ENCODE measurements around the gene MT1X. TPM values are rescaled to one million over a fixed set of nuclear protein-coding genes. Genes with fewer than 3 reads are reported as not detected.

The MT1X gene
- total RNA-seq, 1 experiment from 2014 or later, result 328 TPM

- Mint-ChIP-seq H3K27me3 (ENCODE audit: low read depth) (peaks cover 2% of the 10 kb centered on the region), H3K36me3 (no peaks in the 10 kb centered on the region), H3K27ac (no peak overlapping the region), H3K9me3 (peaks cover 4% of the 10 kb centered on the region), H3K4me1 (peaks cover 17% of the 10 kb centered on the region), H3K4me3 (no peak overlapping the region)
- TF ChIP-seq ZNF121 (CRISPR knock-in tag; IDR thresholded peaks at IDR 0.05) (no peak), ZNF263 (CRISPR knock-in tag; IDR thresholded peaks at IDR 0.05; ENCODE audit: low read depth) (no peak), HMGA2 (CRISPR knock-in tag; IDR thresholded peaks at IDR 0.05) (no peak), CTCF (IDR thresholded peaks at IDR 0.05) (no peak), ZNF396 (CRISPR knock-in tag; IDR thresholded peaks at IDR 0.05; ENCODE audit: borderline replicate concordance) (no peak), ATF2 (CRISPR knock-in tag; IDR thresholded peaks at IDR 0.05; ENCODE audit: borderline replicate concordance, low read depth) (no peak), ZBTB21 (CRISPR knock-in tag; IDR thresholded peaks at IDR 0.05; ENCODE audit: borderline replicate concordance) (no peak), OVOL2 (CRISPR knock-in tag; IDR thresholded peaks at IDR 0.05; ENCODE audit: borderline replicate concordance) (no peak), NR2C2 (CRISPR knock-in tag; IDR thresholded peaks at IDR 0.05) (no peak), ELF4 (CRISPR knock-in tag; IDR thresholded peaks at IDR 0.05; ENCODE audit: low read depth) (no peak), JUN (CRISPR knock-in tag; IDR thresholded peaks at IDR 0.05) (no peak), CREB1 (CRISPR knock-in tag; IDR thresholded peaks at IDR 0.05) (no peak), SOX15 (CRISPR knock-in tag; IDR thresholded peaks at IDR 0.05) (no peak)
- TF ChIP-seq, protein P1, sequence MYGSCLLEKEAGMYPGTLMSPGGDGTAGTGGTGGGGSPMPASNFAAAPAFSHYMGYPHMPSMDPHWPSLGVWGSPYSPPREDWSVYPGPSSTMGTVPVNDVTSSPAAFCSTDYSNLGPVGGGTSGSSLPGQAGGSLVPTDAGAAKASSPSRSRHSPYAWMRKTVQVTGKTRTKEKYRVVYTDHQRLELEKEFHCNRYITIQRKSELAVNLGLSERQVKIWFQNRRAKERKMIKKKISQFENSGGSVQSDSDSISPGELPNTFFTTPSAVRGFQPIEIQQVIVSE (CRISPR knock-in tag; IDR thresholded peaks at IDR 0.05; ENCODE audit: borderline replicate concordance), result no peak
- TF ChIP-seq, protein P2, sequence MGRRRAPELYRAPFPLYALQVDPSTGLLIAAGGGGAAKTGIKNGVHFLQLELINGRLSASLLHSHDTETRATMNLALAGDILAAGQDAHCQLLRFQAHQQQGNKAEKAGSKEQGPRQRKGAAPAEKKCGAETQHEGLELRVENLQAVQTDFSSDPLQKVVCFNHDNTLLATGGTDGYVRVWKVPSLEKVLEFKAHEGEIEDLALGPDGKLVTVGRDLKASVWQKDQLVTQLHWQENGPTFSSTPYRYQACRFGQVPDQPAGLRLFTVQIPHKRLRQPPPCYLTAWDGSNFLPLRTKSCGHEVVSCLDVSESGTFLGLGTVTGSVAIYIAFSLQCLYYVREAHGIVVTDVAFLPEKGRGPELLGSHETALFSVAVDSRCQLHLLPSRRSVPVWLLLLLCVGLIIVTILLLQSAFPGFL (CRISPR knock-in tag; IDR thresholded peaks at IDR 0.05; ENCODE audit: borderline replicate concordance), result no peak
- TF ChIP-seq, protein P3, sequence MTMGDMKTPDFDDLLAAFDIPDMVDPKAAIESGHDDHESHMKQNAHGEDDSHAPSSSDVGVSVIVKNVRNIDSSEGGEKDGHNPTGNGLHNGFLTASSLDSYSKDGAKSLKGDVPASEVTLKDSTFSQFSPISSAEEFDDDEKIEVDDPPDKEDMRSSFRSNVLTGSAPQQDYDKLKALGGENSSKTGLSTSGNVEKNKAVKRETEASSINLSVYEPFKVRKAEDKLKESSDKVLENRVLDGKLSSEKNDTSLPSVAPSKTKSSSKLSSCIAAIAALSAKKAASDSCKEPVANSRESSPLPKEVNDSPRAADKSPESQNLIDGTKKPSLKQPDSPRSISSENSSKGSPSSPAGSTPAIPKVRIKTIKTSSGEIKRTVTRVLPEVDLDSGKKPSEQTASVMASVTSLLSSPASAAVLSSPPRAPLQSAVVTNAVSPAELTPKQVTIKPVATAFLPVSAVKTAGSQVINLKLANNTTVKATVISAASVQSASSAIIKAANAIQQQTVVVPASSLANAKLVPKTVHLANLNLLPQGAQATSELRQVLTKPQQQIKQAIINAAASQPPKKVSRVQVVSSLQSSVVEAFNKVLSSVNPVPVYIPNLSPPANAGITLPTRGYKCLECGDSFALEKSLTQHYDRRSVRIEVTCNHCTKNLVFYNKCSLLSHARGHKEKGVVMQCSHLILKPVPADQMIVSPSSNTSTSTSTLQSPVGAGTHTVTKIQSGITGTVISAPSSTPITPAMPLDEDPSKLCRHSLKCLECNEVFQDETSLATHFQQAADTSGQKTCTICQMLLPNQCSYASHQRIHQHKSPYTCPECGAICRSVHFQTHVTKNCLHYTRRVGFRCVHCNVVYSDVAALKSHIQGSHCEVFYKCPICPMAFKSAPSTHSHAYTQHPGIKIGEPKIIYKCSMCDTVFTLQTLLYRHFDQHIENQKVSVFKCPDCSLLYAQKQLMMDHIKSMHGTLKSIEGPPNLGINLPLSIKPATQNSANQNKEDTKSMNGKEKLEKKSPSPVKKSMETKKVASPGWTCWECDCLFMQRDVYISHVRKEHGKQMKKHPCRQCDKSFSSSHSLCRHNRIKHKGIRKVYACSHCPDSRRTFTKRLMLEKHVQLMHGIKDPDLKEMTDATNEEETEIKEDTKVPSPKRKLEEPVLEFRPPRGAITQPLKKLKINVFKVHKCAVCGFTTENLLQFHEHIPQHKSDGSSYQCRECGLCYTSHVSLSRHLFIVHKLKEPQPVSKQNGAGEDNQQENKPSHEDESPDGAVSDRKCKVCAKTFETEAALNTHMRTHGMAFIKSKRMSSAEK (CRISPR knock-in tag; IDR thresholded peaks at IDR 0.05; ENCODE audit: borderline replicate concordance), result no peak
- TF ChIP-seq, protein P4, sequence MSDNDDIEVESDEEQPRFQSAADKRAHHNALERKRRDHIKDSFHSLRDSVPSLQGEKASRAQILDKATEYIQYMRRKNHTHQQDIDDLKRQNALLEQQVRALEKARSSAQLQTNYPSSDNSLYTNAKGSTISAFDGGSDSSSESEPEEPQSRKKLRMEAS (CRISPR knock-in tag; IDR thresholded peaks at IDR 0.05), result no peak
- DNase-seq (ENCODE audit: low spot score) (no peak), ATAC-seq (no peak)
- POLR2A ChIA-PET, result interaction anchor here (0.9 to 1.9 kb wide), 2 partner anchors 20 to 35 kb away, joined by 4 to 7 read pairs; partner anchors contain the start of genes MT1G and MT1X
- CTCF ChIA-PET, result interaction anchor here (1.2 to 3.3 kb wide), 18 partner anchors 14 to 223 kb away, joined by 5 to 46 read pairs (median 16); partner anchors contain the start of genes MT1G, MT1H, MT1X and MT2A
Measured at GRCh38 chr16:56702836-56703235, 20.6 kb downstream of the MT1X start.
